HFFc6 (cell line): ENCODE results near the gene STYXL1. TPM values are rescaled to one million over a fixed set of nuclear protein-coding genes. Genes with fewer than 3 reads are reported as not detected.
"Not testable (repeated sequence)": the region's sequence is repeated elsewhere in the genome, so short reads cannot be mapped to it uniquely, and the experiment has no call there.

Source experiments
- DNase-seq: peaks from one replicate; pipeline ENCODE4 v3.0.0-alpha.2; 2018
- H3K27ac Mint-ChIP-seq: 2 replicates; pipeline ENCODE4 v1.8.0; 2020; ENCODE audit warnings: mild to moderate bottlenecking, mixed read lengths
- H3K27me3 Mint-ChIP-seq: 2 replicates; pipeline ENCODE4 v1.8.0; 2021; ENCODE audit warnings: mild to moderate bottlenecking, moderate library complexity, mixed read lengths; ENCODE audit not compliant: insufficient read depth
- H3K36me3 Mint-ChIP-seq: 2 replicates; pipeline ENCODE4 v1.8.0; 2021; ENCODE audit warnings: low read depth, mixed read lengths
- H3K4me1 Mint-ChIP-seq: 2 replicates; pipeline ENCODE4 v1.8.0; 2020; ENCODE audit warnings: low read depth, mixed read lengths
- H3K4me3 Mint-ChIP-seq: 2 replicates; pipeline ENCODE4 v1.8.0; 2020; ENCODE audit warnings: mild to moderate bottlenecking, moderate library complexity, mixed read lengths
- H3K9me3 Mint-ChIP-seq: 2 replicates; pipeline ENCODE4 v1.8.0; 2020; ENCODE audit warnings: mild to moderate bottlenecking, mixed read lengths
- total RNA-seq, 6 experiments: library from RNA; stranded (reverse); fragmentation: NEBNext Ultra II Directional; extraction: Animal tissue kit (Norgen Biotek cat#: 25700); gene quantifications; 2 replicates in 1 of 6; 3 replicates in 5 of 6; pipeline ENCODE4 v1.2.3, GENCODE V29; 2021
- TF ChIP-seq, protein P1 (sequence below): fragments of 200-600 bp; sonication (generic); IDR thresholded peaks from 2 replicates; pipeline ENCODE4 v1.5.0; 2021; ENCODE audit warnings: antibody characterized with exemption, mild to moderate bottlenecking

Gene STYXL1
- total RNA-seq, 6 experiments from 2014 or later = 29.6 to 38.3 (median 32.0) TPM

DNA sequence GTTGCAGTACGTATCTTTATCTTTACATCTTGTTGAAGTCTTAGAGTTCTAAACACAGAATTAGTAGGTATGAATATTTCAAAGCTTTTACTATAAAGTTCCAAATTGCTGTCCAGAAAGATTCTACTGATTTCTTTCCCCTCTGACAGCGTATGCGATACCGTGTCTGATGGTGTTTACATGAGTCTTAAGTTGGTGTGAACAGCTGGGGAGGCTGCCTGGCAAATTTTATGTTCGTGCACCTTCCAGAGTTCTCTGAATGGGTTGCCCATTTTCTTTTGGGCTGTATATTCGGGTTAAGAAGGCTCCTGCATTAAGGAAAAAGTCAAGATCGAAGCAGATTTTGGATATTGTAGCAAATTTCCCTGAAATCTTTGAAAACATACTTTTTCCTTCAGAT, 8.4 kb upstream of the STYXL1 start:
- no peak overlapping the region for H3K27ac Mint-ChIP-seq
- TF ChIP-seq, protein P1, sequence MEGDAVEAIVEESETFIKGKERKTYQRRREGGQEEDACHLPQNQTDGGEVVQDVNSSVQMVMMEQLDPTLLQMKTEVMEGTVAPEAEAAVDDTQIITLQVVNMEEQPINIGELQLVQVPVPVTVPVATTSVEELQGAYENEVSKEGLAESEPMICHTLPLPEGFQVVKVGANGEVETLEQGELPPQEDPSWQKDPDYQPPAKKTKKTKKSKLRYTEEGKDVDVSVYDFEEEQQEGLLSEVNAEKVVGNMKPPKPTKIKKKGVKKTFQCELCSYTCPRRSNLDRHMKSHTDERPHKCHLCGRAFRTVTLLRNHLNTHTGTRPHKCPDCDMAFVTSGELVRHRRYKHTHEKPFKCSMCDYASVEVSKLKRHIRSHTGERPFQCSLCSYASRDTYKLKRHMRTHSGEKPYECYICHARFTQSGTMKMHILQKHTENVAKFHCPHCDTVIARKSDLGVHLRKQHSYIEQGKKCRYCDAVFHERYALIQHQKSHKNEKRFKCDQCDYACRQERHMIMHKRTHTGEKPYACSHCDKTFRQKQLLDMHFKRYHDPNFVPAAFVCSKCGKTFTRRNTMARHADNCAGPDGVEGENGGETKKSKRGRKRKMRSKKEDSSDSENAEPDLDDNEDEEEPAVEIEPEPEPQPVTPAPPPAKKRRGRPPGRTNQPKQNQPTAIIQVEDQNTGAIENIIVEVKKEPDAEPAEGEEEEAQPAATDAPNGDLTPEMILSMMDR = no peak
- peaks cover 31% of the 10 kb centered on the region for H3K4me1 Mint-ChIP-seq
- H3K36me3 Mint-ChIP-seq = peaks cover 17% of the 10 kb centered on the region
- H3K9me3 Mint-ChIP-seq = no peaks in the 10 kb centered on the region
- no peak overlapping the region for H3K4me3 Mint-ChIP-seq
- H3K27me3 Mint-ChIP-seq = no peaks in the 10 kb centered on the region; the same call in none of the 2 replicates
- DNase-seq = no peak

- TF ChIP-seq, protein P1 = no peak
- Mint-ChIP-seq H3K4me3 (peak overlapping the region; percentile 67), H3K9me3 (no peaks in the 10 kb centered on the region), H3K27ac (peak overlapping the region; percentile 92), H3K36me3 (peaks cover 27% of the 10 kb centered on the region), H3K4me1 (peaks cover 43% of the 10 kb centered on the region), H3K27me3 (peaks cover 2% of the 10 kb centered on the region)
- peak; percentile 72 for DNase-seq
Observed at GRCh38 chr7:76054123-76055120, 6.6 kb upstream of the STYXL1 start.

GRCh38 chr7:76053461-76053860, 5.7 kb upstream of the STYXL1 start:
- Mint-ChIP-seq H3K4me3 (peak overlapping the region; percentile 9; the same call in 1 of the 2 replicates), H3K36me3 (peaks cover 32% of the 10 kb centered on the region), H3K9me3 (no peaks in the 10 kb centered on the region)

GRCh38 chr7:76052681-76053080, 4.9 kb upstream of the STYXL1 start:
- not testable (repeated sequence) for DNase-seq, H3K27me3 Mint-ChIP-seq, H3K4me3 Mint-ChIP-seq, H3K9me3 Mint-ChIP-seq
- Mint-ChIP-seq H3K27ac (peak overlapping the region; percentile 92; the same call in 1 of the 2 replicates), H3K4me1 (peaks cover 48% of the 10 kb centered on the region), H3K36me3 (peaks cover 30% of the 10 kb centered on the region)

More at GRCh38 chr7:76053461-76053860, 5.7 kb upstream of the STYXL1 start:
- Mint-ChIP-seq H3K4me1 (peaks cover 48% of the 10 kb centered on the region), H3K27ac (peak overlapping the region; percentile 92), H3K27me3 (peaks cover 2% of the 10 kb centered on the region)
- DNase-seq = no peak
- TF ChIP-seq, protein P1 = no peak

- Mint-ChIP-seq H3K27ac (peak overlapping the region; percentile 67), H3K9me3 (no peaks in the 10 kb centered on the region), H3K36me3 (peaks cover 30% of the 10 kb centered on the region), H3K4me3 (no peak overlapping the region), H3K27me3 (peaks cover 2% of the 10 kb centered on the region), H3K4me1 (peaks cover 48% of the 10 kb centered on the region)
- DNase-seq = no peak
- TF ChIP-seq, protein P1 = no peak
Observed at GRCh38 chr7:76051840-76052239, 4.0 kb upstream of the STYXL1 start.

DNA sequence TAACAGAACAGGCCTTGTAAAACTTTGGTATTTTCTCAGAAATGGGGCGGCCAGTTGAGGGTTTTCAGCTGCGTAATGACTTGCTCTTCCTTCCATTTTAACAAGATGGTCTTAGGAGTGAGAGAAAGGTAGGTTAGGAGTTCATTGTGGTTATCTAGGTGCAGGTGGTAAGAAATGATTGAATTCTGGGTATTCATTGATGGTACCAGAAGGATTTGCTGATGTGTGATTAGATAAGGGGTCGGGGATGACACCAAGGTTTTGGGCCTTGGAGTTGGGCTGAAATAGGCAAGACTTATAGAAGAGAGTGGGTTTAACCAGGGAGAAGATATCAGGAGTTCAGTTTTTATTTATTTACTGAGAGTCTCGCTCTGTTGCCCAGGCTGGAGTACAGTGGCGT, 2.7 kb upstream of the STYXL1 start:
- no peaks in the 10 kb centered on the region for H3K9me3 Mint-ChIP-seq

More for the DNA sequence above, 2.7 kb upstream of the STYXL1 start:
- DNase-seq = no peak
- Mint-ChIP-seq H3K4me1 (peaks cover 53% of the 10 kb centered on the region), H3K36me3 (peaks cover 30% of the 10 kb centered on the region), H3K27ac (no peak overlapping the region; the same call in 1 of the 2 replicates), H3K27me3 (peaks cover 2% of the 10 kb centered on the region), H3K4me3 (no peak overlapping the region)
- TF ChIP-seq, protein P1 = no peak
